ENCODE measurements around the gene DOK6. TPM values are rescaled to one million over a fixed set of nuclear protein-coding genes. Genes with fewer than 3 reads are reported as not detected.

DOK6 gene
- total and polyA plus RNA-seq, 2 donors (not counting 3 experiments of a cell fraction or from before 2014, with no cell fraction given) = under 0.01 TPM; not detected in 1

DNA sequence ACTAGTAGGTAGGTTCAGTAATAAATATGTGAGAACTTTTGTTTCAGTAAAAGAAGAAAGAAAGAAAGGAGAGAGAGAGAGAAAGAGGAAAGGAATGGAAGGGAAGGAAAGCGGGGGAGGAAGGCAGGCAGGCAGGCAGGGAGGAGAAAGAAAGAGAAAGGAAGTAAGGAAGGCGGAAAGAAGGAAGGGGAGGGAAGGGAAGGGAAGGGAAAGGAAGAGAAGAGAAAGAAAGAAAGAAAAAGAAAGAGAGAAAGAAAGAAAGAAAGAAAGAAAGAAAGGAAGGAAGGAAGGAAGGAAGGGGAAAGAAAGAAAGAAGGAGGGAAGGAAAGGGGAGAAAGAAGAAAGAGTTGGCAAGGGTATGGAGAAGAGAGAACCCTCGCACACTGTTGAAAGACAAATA lies 479.4 kb downstream of the DOK6 start:
- FAIRE-seq = no peak
- dilution Hi-C loops (cut with MboI; ENCODE audit: extremely low pct_ligation_motif_present, low sequenced_read_pairs) = no loop called here
- POLR2A ChIA-PET = no interaction called here

More for the DNA sequence above, 479.4 kb downstream of the DOK6 start:
- no TSS peak for BruUV-seq (replicated peaks)
- CTCF ChIA-PET = no interaction called here
- no peaks in the 10 kb centered on the region for H3K4me1 ChIP-seq (ENCODE audit: control insufficient read depth, extremely low read depth, insufficient read depth, low read length)
- intact Hi-C loops (cut with micrococcal nuclease) = no loop called here
- no peaks in the 10 kb centered on the region for H3K9me3 ChIP-seq (replicated peaks; ENCODE audit: control insufficient read depth, insufficient read depth, low read length)
- H4K20me1 ChIP-seq (replicated peaks; ENCODE audit: control insufficient read depth, extremely low read depth, insufficient read depth, low read length) = no peaks in the 10 kb centered on the region
- no peaks in the 10 kb centered on the region for H3K9me1 ChIP-seq (replicated peaks; ENCODE audit: control insufficient read depth, extremely low read depth, insufficient read depth, low read length)
- no peak for DNase-seq (ENCODE audit: low read depth, low spot score)
- H3K9ac ChIP-seq (replicated peaks; ENCODE audit: extremely low read depth, insufficient read depth, low read length) = no peak overlapping the region
- no peak overlapping the region for H2AFZ ChIP-seq (ENCODE audit: low read depth, low read length)
- no peaks in the 10 kb centered on the region for H3K79me2 ChIP-seq (ENCODE audit: control insufficient read depth, insufficient read depth, low read length)
- no peak overlapping the region for H3K4me3 ChIP-seq (replicated peaks in 1 of 3; ENCODE audit: insufficient read depth in 1 of 3, low read depth in 1 of 3, low read length in 3 of 3)
- TF ChIP-seq EZH2 (IDR thresholded peaks at IDR 0.05; ENCODE audit: borderline replicate concordance, low read depth, low read length, severe bottlenecking) (no peak), JUN (IDR thresholded peaks at IDR 0.05; ENCODE audit: borderline replicate concordance, insufficient read depth, insufficient read length, low read depth) (no peak), POLR2A (IDR thresholded peaks at IDR 0.05; ENCODE audit: low read depth, low read length) (no peak), MAX (IDR thresholded peaks at IDR 0.05; ENCODE audit: insufficient read depth, insufficient read length) (no peak)
- TF ChIP-seq, protein P1, sequence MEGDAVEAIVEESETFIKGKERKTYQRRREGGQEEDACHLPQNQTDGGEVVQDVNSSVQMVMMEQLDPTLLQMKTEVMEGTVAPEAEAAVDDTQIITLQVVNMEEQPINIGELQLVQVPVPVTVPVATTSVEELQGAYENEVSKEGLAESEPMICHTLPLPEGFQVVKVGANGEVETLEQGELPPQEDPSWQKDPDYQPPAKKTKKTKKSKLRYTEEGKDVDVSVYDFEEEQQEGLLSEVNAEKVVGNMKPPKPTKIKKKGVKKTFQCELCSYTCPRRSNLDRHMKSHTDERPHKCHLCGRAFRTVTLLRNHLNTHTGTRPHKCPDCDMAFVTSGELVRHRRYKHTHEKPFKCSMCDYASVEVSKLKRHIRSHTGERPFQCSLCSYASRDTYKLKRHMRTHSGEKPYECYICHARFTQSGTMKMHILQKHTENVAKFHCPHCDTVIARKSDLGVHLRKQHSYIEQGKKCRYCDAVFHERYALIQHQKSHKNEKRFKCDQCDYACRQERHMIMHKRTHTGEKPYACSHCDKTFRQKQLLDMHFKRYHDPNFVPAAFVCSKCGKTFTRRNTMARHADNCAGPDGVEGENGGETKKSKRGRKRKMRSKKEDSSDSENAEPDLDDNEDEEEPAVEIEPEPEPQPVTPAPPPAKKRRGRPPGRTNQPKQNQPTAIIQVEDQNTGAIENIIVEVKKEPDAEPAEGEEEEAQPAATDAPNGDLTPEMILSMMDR (IDR thresholded peaks at IDR 0.05; ENCODE audit: extremely low read depth in 1 of 2, insufficient read depth in 1 of 2, low read depth in 1 of 2, low read length in 2 of 2) = no peak
- no peak overlapping the region for H3K27ac ChIP-seq (ENCODE audit: insufficient read depth, low read depth, low read length)
- no peaks in the 10 kb centered on the region for H3K27me3 ChIP-seq (ENCODE audit: control insufficient read depth in 2 of 2, insufficient read depth in 2 of 2, low read length in 2 of 2)
- H3K36me3 ChIP-seq (ENCODE audit: control insufficient read depth in 2 of 2, extremely low read depth in 1 of 2, insufficient read depth in 2 of 2, low read length in 2 of 2) = no peaks in the 10 kb centered on the region
- no peak overlapping the region for H3K4me2 ChIP-seq (ENCODE audit: insufficient read depth, low read length)

Data from endothelial cell of umbilical vein (primary cell).